T-cell (primary cell): ENCODE results near the gene ADGRB3. TPM values are rescaled to one million over a fixed set of nuclear protein-coding genes. Genes with fewer than 3 reads are reported as not detected.

ENCODE experiments used
- ATAC-seq, 4 experiments: fragments of 200-7000 bp in 3 of 4; fragments of 150-1000 bp in 1 of 4; cut with Tn5 transposase; replicated peaks in 1 of 4; 1 replicate in 3 of 4; 2 replicates in 1 of 4; pipeline ENCODE4 v1.10.0; 2021; ENCODE audit warnings: moderate library complexity in 3 of 4, mild to moderate bottlenecking in 2 of 4, moderate number of reproducible peaks in 1 of 4
- CTCF ChIA-PET, 2 donors: fragments of 300-600 bp; sonication (Branson Sonifier 250); formaldehyde crosslinking; loops; one replicate each; lab custom pipeline; 2022; ENCODE audit warnings: antibody characterized with exemption in 2 of 2; lab: Charles Lee
- POLR2A ChIA-PET, 2 donors: fragments of 300-600 bp; sonication (Branson Sonifier 250); formaldehyde crosslinking; loops; one replicate each; lab custom pipeline; 2022; ENCODE audit warnings: antibody characterized with exemption in 2 of 2; lab: Charles Lee
- DNase-seq, 35 experiments: peaks; one replicate each; pipeline versions ENCODE4 v3.0.0 to v3.0.0-alpha.2; 2013 to 2023
- H3K27ac ChIP-seq: one replicate; pipeline ENCODE4 v1.5.1; 2013; ENCODE audit warnings: low read length
- H3K27me3 ChIP-seq, 2 experiments: replicated peaks in 1 of 2; 1 replicate in 1 of 2; 2 replicates in 1 of 2; pipeline versions ENCODE4 v1.6.1 to v1.7.0; 2013; ENCODE audit warnings: low read length in 1 of 2, mixed read lengths in 1 of 2; ENCODE audit not compliant: control insufficient read depth in 2 of 2, insufficient read depth in 2 of 2; ENCODE audit errors: extremely low read depth in 1 of 2
- H3K36me3 ChIP-seq, 2 donors: 1 replicate in 1 of 2; 2 replicates in 1 of 2; pipeline versions ENCODE4 v1.6.1 to v1.7.0; 2013; ENCODE audit warnings: low read length in 1 of 2; ENCODE audit not compliant: control insufficient read depth in 2 of 2, insufficient read depth in 1 of 2; ENCODE audit errors: extremely low read depth in 1 of 2
- H3K4me1 ChIP-seq, 2 experiments: 1 replicate in 1 of 2; 2 replicates in 1 of 2; pipeline versions ENCODE4 v1.6.1 to v1.7.0; 2013; ENCODE audit warnings: low read length in 2 of 2, mixed read lengths in 1 of 2; ENCODE audit not compliant: insufficient read depth in 2 of 2, control insufficient read depth in 1 of 2; ENCODE audit errors: extremely low read depth in 1 of 2
- H3K4me3 ChIP-seq, 2 donors: 1 replicate in 1 of 2; 2 replicates in 1 of 2; pipeline versions ENCODE4 v1.5.1 to v1.7.0; 2013; ENCODE audit warnings: mild to moderate bottlenecking in 2 of 2, low read length in 1 of 2, moderate library complexity in 1 of 2; ENCODE audit not compliant: control insufficient read depth in 1 of 2; ENCODE audit errors: extremely low read depth in 1 of 2
- H3K9me3 ChIP-seq: 2 replicates; pipeline ENCODE4 v1.7.0; 2013
- H3K27ac Mint-ChIP-seq, 2 donors: one replicate each; pipeline ENCODE4 v1.8.0; 2020 to 2021; ENCODE audit warnings: mild to moderate bottlenecking in 2 of 2, mixed read lengths in 2 of 2
- H3K27me3 Mint-ChIP-seq, 2 donors: one replicate each; pipeline ENCODE4 v1.8.0; 2021 to 2022; ENCODE audit warnings: mixed read lengths in 2 of 2
- H3K36me3 Mint-ChIP-seq: one replicate; pipeline ENCODE4 v1.8.0; 2021; ENCODE audit warnings: mixed read lengths
- H3K4me1 Mint-ChIP-seq, 3 donors: one replicate each; pipeline ENCODE4 v1.8.0; 2020 to 2022; ENCODE audit warnings: mixed read lengths in 3 of 3, mild to moderate bottlenecking in 1 of 3
- H3K4me3 Mint-ChIP-seq, 3 donors: one replicate each; pipeline ENCODE4 v1.8.0; 2020 to 2022; ENCODE audit warnings: mild to moderate bottlenecking in 3 of 3, mixed read lengths in 3 of 3, moderate library complexity in 3 of 3
- H3K9me3 Mint-ChIP-seq, 3 donors: one replicate each; pipeline ENCODE4 v1.8.0; 2020 to 2022; ENCODE audit warnings: mixed read lengths in 3 of 3
- WGBS: methylation state at CpG from one replicate; pipeline ENCODE4 v1.1.5; 2013; ENCODE audit warnings: missing lambda C conversion rate; ENCODE audit not compliant: insufficient coverage; 5-methylcytosine and 5-hydroxymethylcytosine counted together
- total RNA-seq, 35 experiments: library from RNA in 6 of 35; stranded (reverse) in 6 of 35; fragments of 120-200 nt in 1 of 35; gene quantifications; one replicate each; pipeline versions ENCODE4 v1.2.1 to v1.2.4 and lab custom pipeline; 2013 to 2026

The ADGRB3 gene
- total RNA-seq, 5 donors from 2014 or later (not counting 1 experiment from before 2014, with no cell fraction given) = not detected

GRCh38 chr6:69007781-69008180 is 372.7 kb downstream of the ADGRB3 start:
- ChIA-PET POLR2A (no interaction called here), CTCF (interaction anchor here in 1 of 2 donors (0.7 kb wide), 1 partner anchor 416 kb away, joined by 3 read pairs; no protein-coding TSS in a partner anchor)
- no peaks in the 10 kb centered on the region for H3K27me3 ChIP-seq
- no peaks in the 10 kb centered on the region for H3K36me3 ChIP-seq
- H3K9me3 ChIP-seq = no peaks in the 10 kb centered on the region
- Mint-ChIP-seq H3K27me3 (no peaks in the 10 kb centered on the region), H3K36me3 (no peaks in the 10 kb centered on the region), H3K4me3 (no peak overlapping the region), H3K27ac (no peak overlapping the region), H3K4me1 (no peaks in the 10 kb centered on the region), H3K9me3 (peaks cover 0 to 9% (median under 1%) of the 10 kb centered on the region in 3 donors)
- no peak overlapping the region for H3K27ac ChIP-seq
- H3K4me1 ChIP-seq = no peaks in the 10 kb centered on the region
- WGBS = no CpG with 5 or more reads among the region's 3 CpGs
- ATAC-seq (no peak), DNase-seq (no peak)
- no peak overlapping the region for H3K4me3 ChIP-seq

GRCh38 chr6:69012211-69012610 is 377.1 kb downstream of the ADGRB3 start:
- DNase-seq = no peak
- no peak overlapping the region for H3K4me3 Mint-ChIP-seq
- Histone ChIP-seq H3K4me3 (no peak overlapping the region), H3K27me3 (no peaks in the 10 kb centered on the region), H3K9me3 (no peaks in the 10 kb centered on the region), H3K36me3 (no peaks in the 10 kb centered on the region), H3K27ac (no peak overlapping the region), H3K4me1 (no peaks in the 10 kb centered on the region)
- POLR2A ChIA-PET = no interaction called here
- H3K36me3 Mint-ChIP-seq = no peaks in the 10 kb centered on the region
- 80% methylated on average over 1 of the region's 2 CpGs for WGBS
- ATAC-seq = no peak
- H3K27ac Mint-ChIP-seq = no peak overlapping the region
- CTCF ChIA-PET = no interaction called here
- H3K27me3 Mint-ChIP-seq = no peaks in the 10 kb centered on the region
- H3K4me1 Mint-ChIP-seq = no peaks in the 10 kb centered on the region
- peaks cover 0 to 5% (median 3%) of the 10 kb centered on the region in 3 donors for H3K9me3 Mint-ChIP-seq

- H3K27ac ChIP-seq = no peak overlapping the region
- H3K9me3 ChIP-seq = no peaks in the 10 kb centered on the region
- POLR2A ChIA-PET = no interaction called here
- Mint-ChIP-seq H3K27ac (no peak overlapping the region), H3K36me3 (no peaks in the 10 kb centered on the region), H3K4me3 (no peak overlapping the region), H3K27me3 (no peaks in the 10 kb centered on the region), H3K4me1 (no peaks in the 10 kb centered on the region), H3K9me3 (peaks cover 0 to 5% (median 0%) of the 10 kb centered on the region in 3 donors)
- no peaks in the 10 kb centered on the region for H3K27me3 ChIP-seq
- no peak for ATAC-seq
- no peak overlapping the region for H3K4me3 ChIP-seq
- CTCF ChIA-PET = no interaction called here
- no peaks in the 10 kb centered on the region for H3K36me3 ChIP-seq
- WGBS = no CpG with 5 or more reads among the region's 4 CpGs
- no peaks in the 10 kb centered on the region for H3K4me1 ChIP-seq
- DNase-seq = no peak
These were observed 377.8 kb downstream of the ADGRB3 start for GRCh38 chr6:69012876-69013275.

GRCh38 chr6:69018906-69019305 is 383.8 kb downstream of the ADGRB3 start:
- H3K36me3 Mint-ChIP-seq = no peaks in the 10 kb centered on the region
- CTCF ChIA-PET = interaction anchor here in 1 of 2 donors (0.6 kb wide), 1 partner anchor 121 kb away, joined by 4 read pairs; no protein-coding TSS in a partner anchor
- H3K9me3 Mint-ChIP-seq = peaks cover 0 to 6% (median 0%) of the 10 kb centered on the region in 3 donors

GRCh38 chr6:69019832-69020231 is 384.8 kb downstream of the ADGRB3 start:
- Mint-ChIP-seq H3K4me1 (no peaks in the 10 kb centered on the region), H3K4me3 (no peak overlapping the region), H3K27ac (no peak overlapping the region), H3K9me3 (peaks cover 0 to 6% (median 0%) of the 10 kb centered on the region in 3 donors), H3K27me3 (no peaks in the 10 kb centered on the region), H3K36me3 (no peaks in the 10 kb centered on the region)
- H3K36me3 ChIP-seq = no peaks in the 10 kb centered on the region
- no peak for DNase-seq
- H3K9me3 ChIP-seq = no peaks in the 10 kb centered on the region
- H3K4me1 ChIP-seq = no peaks in the 10 kb centered on the region
- ChIA-PET CTCF (no interaction called here), POLR2A (no interaction called here)
- no peak overlapping the region for H3K27ac ChIP-seq
- whole genome bisulfite sequencing = 32% methylated on average over 2 of the region's 4 CpGs
- no peak for ATAC-seq
- H3K27me3 ChIP-seq = no peaks in the 10 kb centered on the region
- no peak overlapping the region for H3K4me3 ChIP-seq

More at GRCh38 chr6:69018906-69019305, 383.8 kb downstream of the ADGRB3 start:
- Histone ChIP-seq H3K36me3 (no peaks in the 10 kb centered on the region), H3K27me3 (no peaks in the 10 kb centered on the region), H3K27ac (no peak overlapping the region), H3K4me1 (no peaks in the 10 kb centered on the region), H3K4me3 (no peak overlapping the region), H3K9me3 (no peaks in the 10 kb centered on the region)
- no CpG with 5 or more reads among the region's 1 CpG for WGBS
- H3K4me1 Mint-ChIP-seq = no peaks in the 10 kb centered on the region
- POLR2A ChIA-PET = no interaction called here
- DNase-seq (no peak), ATAC-seq (no peak)
- H3K4me3 Mint-ChIP-seq = no peak overlapping the region
- no peak overlapping the region for H3K27ac Mint-ChIP-seq
- H3K27me3 Mint-ChIP-seq = no peaks in the 10 kb centered on the region

GRCh38 chr6:69022993-69023392 is 387.9 kb downstream of the ADGRB3 start:
- H3K4me1 ChIP-seq = no peaks in the 10 kb centered on the region
- ChIA-PET CTCF (no interaction called here), POLR2A (no interaction called here)
- H3K27ac ChIP-seq = no peak overlapping the region
- no peaks in the 10 kb centered on the region for H3K36me3 ChIP-seq
- no CpG with 5 or more reads among the region's 1 CpG for WGBS
- H3K27me3 ChIP-seq = no peaks in the 10 kb centered on the region
- Mint-ChIP-seq H3K27ac (no peak overlapping the region), H3K9me3 (peaks cover 0 to 6% (median 4%) of the 10 kb centered on the region in 3 donors), H3K4me3 (no peak overlapping the region), H3K27me3 (no peaks in the 10 kb centered on the region), H3K4me1 (no peaks in the 10 kb centered on the region), H3K36me3 (no peaks in the 10 kb centered on the region)
- no peak for ATAC-seq
- no peak overlapping the region for H3K4me3 ChIP-seq
- no peaks in the 10 kb centered on the region for H3K9me3 ChIP-seq
- no peak for DNase-seq

GRCh38 chr6:69026243-69026642 is 391.2 kb downstream of the ADGRB3 start:
- Mint-ChIP-seq H3K4me3 (no peak overlapping the region), H3K4me1 (no peaks in the 10 kb centered on the region), H3K36me3 (no peaks in the 10 kb centered on the region), H3K27me3 (no peaks in the 10 kb centered on the region), H3K9me3 (peaks cover 0 to 6% (median 4%) of the 10 kb centered on the region in 3 donors), H3K27ac (no peak overlapping the region)
- ATAC-seq (no peak), DNase-seq (no peak)
- H3K27ac ChIP-seq = no peak overlapping the region
- no peak overlapping the region for H3K4me3 ChIP-seq
- H3K4me1 ChIP-seq = no peaks in the 10 kb centered on the region
- H3K36me3 ChIP-seq = no peaks in the 10 kb centered on the region
- H3K27me3 ChIP-seq = no peaks in the 10 kb centered on the region
- CTCF ChIA-PET = no interaction called here
- POLR2A ChIA-PET = no interaction called here
- H3K9me3 ChIP-seq = no peaks in the 10 kb centered on the region
- 60% methylated on average over 1 of the region's 3 CpGs for WGBS
